Fibroblast of villous mesenchyme (primary cell): Measurements from ENCODE around the gene CDH23. TPM values are rescaled to one million over a fixed set of nuclear protein-coding genes. Genes with fewer than 3 reads are reported as not detected.

Experiments used
- DNase-seq: peaks from one replicate; pipeline ENCODE4 v3.0.0-alpha.2; 2010; ENCODE audit warnings: low read depth
- H3K4me3 ChIP-seq: 2 replicates; pipeline ENCODE4 v1.5.1; 2011; ENCODE audit warnings: low read depth, mild to moderate bottlenecking, low read length
- CTCF ChIP-seq: IDR thresholded peaks from 2 replicates; pipeline ENCODE4 v1.5.1; 2012; ENCODE audit warnings: low read depth, mild to moderate bottlenecking, low read length; ENCODE audit not compliant: insufficient read depth
- total RNA-seq: library from RNA; depleted of rRNA; stranded (reverse); fragments of >200 nt; gene quantifications from 2 replicates; pipeline ENCODE4 v1.2.3, GENCODE V29; 2012

The CDH23 gene
- total RNA-seq, 1 donor = under 0.01 TPM

- no peak overlapping the region for H3K4me3 ChIP-seq
- no peak for TF ChIP-seq CTCF
- DNase-seq = no peak
Measured at GRCh38 chr10:71368176-71368575, 28.5 kb upstream of the CDH23 start.

DNA sequence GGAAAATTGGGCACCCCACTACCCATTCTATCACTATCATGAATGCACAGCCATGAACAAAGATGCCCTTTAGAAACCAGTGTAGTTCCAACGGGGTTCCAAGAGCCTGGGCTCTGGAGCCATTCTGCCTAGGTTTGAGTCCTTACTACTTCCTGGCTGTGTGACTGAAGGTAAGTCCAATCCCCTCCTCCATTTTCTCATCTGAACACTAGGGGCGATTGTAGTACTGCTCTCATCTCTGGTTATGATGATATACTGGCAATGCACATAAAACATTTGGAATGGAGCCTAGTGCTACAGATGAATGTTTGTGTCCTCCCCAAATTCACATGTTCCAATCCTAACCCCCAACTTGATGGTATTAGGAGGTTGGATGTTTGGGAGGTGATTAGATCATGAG, 28.1 kb upstream of the CDH23 start:
- DNase-seq = no peak
- no peak overlapping the region for H3K4me3 ChIP-seq
- TF ChIP-seq CTCF = no peak

DNA sequence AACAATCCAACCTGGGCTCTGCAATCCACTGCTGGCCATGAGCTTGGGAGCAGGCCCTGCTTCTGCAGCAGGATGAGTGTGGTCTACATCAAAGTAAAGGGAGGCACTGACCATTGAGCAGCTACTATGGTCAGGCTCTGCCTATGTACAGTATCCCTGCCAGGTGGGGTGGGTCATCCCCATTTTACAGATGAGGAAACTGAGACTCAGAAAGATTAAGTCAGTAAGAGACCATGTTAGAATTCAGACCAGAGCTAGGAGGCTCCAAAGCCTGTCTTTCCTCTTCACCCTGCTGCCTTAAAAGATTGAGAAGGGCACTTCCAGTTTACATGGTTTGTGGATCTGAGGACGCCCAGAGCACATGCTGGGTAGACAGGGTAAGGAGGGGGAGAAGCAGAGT, 27.1 kb upstream of the CDH23 start:
- no peak for DNase-seq
- no peak overlapping the region for H3K4me3 ChIP-seq
- no peak for TF ChIP-seq CTCF

DNA sequence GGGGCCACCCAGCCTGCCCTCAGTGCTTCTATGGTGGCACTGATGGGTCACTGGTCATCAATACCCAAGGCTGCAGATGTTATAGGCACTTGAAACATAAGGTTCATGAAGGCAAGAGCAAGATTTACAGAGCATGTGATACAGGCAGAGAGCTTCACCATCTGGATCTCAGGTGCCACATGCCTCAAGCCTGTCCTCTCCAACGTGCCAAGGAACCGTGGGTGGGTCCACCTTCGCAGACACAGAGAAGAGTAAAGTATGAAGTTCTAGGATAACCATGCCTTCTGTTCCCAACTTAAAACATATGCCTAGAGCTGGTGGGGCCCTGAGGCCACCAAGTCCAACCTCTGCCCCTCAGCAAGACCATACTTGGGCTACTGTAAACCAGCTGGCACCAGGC, 26.7 kb upstream of the CDH23 start:
- no peak overlapping the region for H3K4me3 ChIP-seq
- DNase-seq = no peak
- TF ChIP-seq CTCF = no peak

DNA sequence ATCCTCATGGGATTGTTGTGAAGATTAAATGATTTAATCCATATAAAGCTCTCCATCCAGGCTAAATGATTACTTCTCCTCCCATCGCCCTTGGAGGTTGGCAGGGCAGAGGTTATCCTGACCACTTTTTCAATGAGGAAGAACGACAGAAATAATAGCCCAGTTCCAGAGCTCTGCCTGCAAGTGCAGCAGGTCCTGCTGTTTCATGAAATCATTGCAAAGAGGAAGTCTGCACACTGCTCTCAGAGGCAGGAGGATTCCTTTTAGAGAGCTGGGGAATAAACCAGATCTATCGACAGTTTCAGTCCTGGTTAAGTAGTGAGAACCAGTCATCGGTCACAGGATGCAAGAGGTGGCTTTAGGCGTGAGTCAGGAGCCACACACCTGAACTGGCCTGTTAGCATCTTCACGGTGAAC, 25.0 kb upstream of the CDH23 start:
- no peak for TF ChIP-seq CTCF
- H3K4me3 ChIP-seq = no peak overlapping the region
- no peak for DNase-seq

GRCh38 chr10:71372882-71373495, 23.7 kb upstream of the CDH23 start:
- no peak for DNase-seq
- TF ChIP-seq CTCF = no peak
- H3K4me3 ChIP-seq = no peak overlapping the region
